Measurements from ENCODE around the gene YAP1.

- no peak for TF ChIP-seq CTCF (IDR thresholded peaks at IDR 0.05; ENCODE audit: borderline replicate concordance, extremely low read depth, low read length, poor library complexity, severe bottlenecking)
- no peak for TF ChIP-seq EZH2 (IDR thresholded peaks at IDR 0.05; ENCODE audit: borderline replicate concordance, low read depth, low read length, severe bottlenecking)
Observed at GRCh38 chr11:102157219-102157618, 47.0 kb downstream of the YAP1 start.

All from DND-41 (cell line).